GM19035 (cell line): ENCODE measurements around the gene GPR27.

Experiments used
- ATAC-seq: cut with Tn5 transposase; IDR thresholded peaks from one replicate; pipeline ENCODE4 v1.9.1; 2021; ENCODE audit not compliant: unreplicated experiment

The GPR27 gene

GRCh38 chr3:71784914-71785531, 31.4 kb downstream of the GPR27 start, which contains the start of gene PROK2:
Gene PROK2, minus strand, starts transcription at chr3:71785148. Its CDS starts 96 bp downstream, at chr3:71785052.
- no peak for ATAC-seq

- ATAC-seq, result no peak
Measured at GRCh38 chr3:71785532-71786216, 32.0 kb downstream of the GPR27 start.

GRCh38 chr3:71786217-71786549, 32.5 kb downstream of the GPR27 start:
- ATAC-seq, result no peak

GRCh38 chr3:71786551-71786950, 32.9 kb downstream of the GPR27 start:
- no peak for ATAC-seq

- no peak for ATAC-seq
Measured at GRCh38 chr3:71787851-71788405, 34.3 kb downstream of the GPR27 start.

- no peak for ATAC-seq
Measured at GRCh38 chr3:71789922-71790321, 36.3 kb downstream of the GPR27 start.

- no peak for ATAC-seq
Measured at GRCh38 chr3:71791634-71792033, 38.0 kb downstream of the GPR27 start.

- ATAC-seq, result no peak
Measured at GRCh38 chr3:71796290-71796689, 42.6 kb downstream of the GPR27 start.

- ATAC-seq, result no peak
Measured at GRCh38 chr3:71797455-71797854, 43.8 kb downstream of the GPR27 start.

GRCh38 chr3:71800023-71800422, 46.4 kb downstream of the GPR27 start:
- ATAC-seq, result no peak

- ATAC-seq, result no peak
Measured at GRCh38 chr3:71801986-71802385, 48.3 kb downstream of the GPR27 start.

GRCh38 chr3:71803248-71803647, 49.6 kb downstream of the GPR27 start:
- ATAC-seq, result no peak

- ATAC-seq, result no peak
Measured at GRCh38 chr3:71805199-71805598, 51.5 kb downstream of the GPR27 start.

- ATAC-seq, result no peak
Measured at GRCh38 chr3:71805691-71806090, 52.0 kb downstream of the GPR27 start.
